HepG2 (cell line): Measurements from ENCODE around the gene SHROOM2. TPM values are rescaled to one million over a fixed set of nuclear protein-coding genes. Genes with fewer than 3 reads are reported as not detected.

Experiments used
- ATAC-seq: fragments of 200-7000 bp; cut with Tn5 transposase; 3 replicates; pipeline ENCODE4 v1.9.1; 2020; ENCODE audit warnings: mild to moderate bottlenecking, moderate library complexity
- BruUV-seq: library from RNA; stranded (reverse); fragments of 400-500 nt; replicated peaks from 2 replicates; lab custom pipeline; 2021; lab: Mats Ljungman, UMichigan
- CTCF ChIA-PET: fragments of 300-600 bp; formaldehyde crosslinking; extraction: SDS; loops from one replicate; lab custom pipeline; 2021; ENCODE audit warnings: low total read pairs, inconsistent platforms, low intra/inter-chr PET ratio; lab: Yijun Ruan, JAX
- POLR2A ChIA-PET: fragments of 350-600 bp; sonication (Branson Sonifier 250); formaldehyde crosslinking; loops from one replicate; lab custom pipeline; 2020; ENCODE audit warnings: antibody characterized with exemption, inconsistent platforms; lab: Yijun Ruan, JAX
- DNase-seq: peaks from one replicate; pipeline ENCODE4 v3.0.0-alpha.2; 2015; ENCODE audit warnings: low spot score
- FAIRE-seq: peaks from 3 replicates; lab custom pipeline; 2011; peaks lifted over from hg19 to GRCh38; lab: Jason Lieb, UNC
- H2AFZ ChIP-seq: one replicate; pipeline ENCODE4 v1.6.1; 2011; ENCODE audit warnings: low read length, inconsistent platforms
- H3K27ac ChIP-seq: fragments of 300-600 bp; 3 replicates; pipeline ENCODE4 v1.8.0; 2011; ENCODE audit warnings: mixed run types, mild to moderate bottlenecking, mixed read lengths, low read length, inconsistent platforms; ENCODE audit not compliant: insufficient read depth; ENCODE audit errors: extremely low read length
- H3K27me3 ChIP-seq, 2 experiments: fragments of 200-600 bp in 1 of 2; 2 replicates in 1 of 2; 3 replicates in 1 of 2; pipeline versions ENCODE4 v1.6.0 to v1.8.0; 2011; ENCODE audit warnings: low read length in 2 of 2, mild to moderate bottlenecking in 2 of 2, moderate library complexity in 2 of 2, inconsistent platforms in 1 of 2; ENCODE audit not compliant: insufficient read depth in 2 of 2, control insufficient read depth in 1 of 2
- H3K36me3 ChIP-seq, 2 experiments: fragments of 200-600 bp in 1 of 2; replicated peaks in 1 of 2; 2 replicates in 1 of 2; 3 replicates in 1 of 2; pipeline versions ENCODE4 v1.5.1 to v1.8.0; 2011; ENCODE audit warnings: low read length in 2 of 2, inconsistent platforms in 1 of 2; ENCODE audit not compliant: insufficient read depth in 2 of 2, control insufficient read depth in 1 of 2
- H3K4me1 ChIP-seq: 2 replicates; pipeline ENCODE4 v1.5.1; 2012; ENCODE audit warnings: low read length, inconsistent platforms; ENCODE audit not compliant: insufficient read depth
- H3K4me2 ChIP-seq: 2 replicates; pipeline ENCODE4 v1.6.0; 2011; ENCODE audit warnings: low read depth, low read length, inconsistent platforms
- H3K4me3 ChIP-seq, 3 experiments: fragments of 200-600 bp in 1 of 3; sonication (generic), shearing (Covaris generic) in 1 of 3; replicated peaks in 1 of 3; 2 replicates each; pipeline ENCODE4 v1.5.1; 2011 to 2016; ENCODE audit warnings: low read length in 3 of 3, inconsistent platforms in 2 of 3, low read depth in 2 of 3, mild to moderate bottlenecking in 2 of 3, control low read depth in 1 of 3, mixed read lengths in 1 of 3; ENCODE audit not compliant: insufficient read depth in 1 of 3
- H3K79me2 ChIP-seq: one replicate; pipeline ENCODE4 v1.6.1; 2011; ENCODE audit warnings: low read length, inconsistent platforms; ENCODE audit not compliant: insufficient read depth
- H3K9ac ChIP-seq: 2 replicates; pipeline ENCODE4 v1.6.0; 2011; ENCODE audit warnings: mild to moderate bottlenecking, low read depth, low read length, inconsistent platforms; ENCODE audit not compliant: insufficient read depth
- H3K9me3 ChIP-seq: 2 replicates; pipeline ENCODE4 v1.5.1; 2012; ENCODE audit warnings: mild to moderate bottlenecking, low read length
- H4K20me1 ChIP-seq: 2 replicates; pipeline ENCODE4 v1.6.0; 2011; ENCODE audit warnings: inconsistent platforms, mild to moderate bottlenecking, low read length, moderate library complexity; ENCODE audit not compliant: insufficient read depth
- GLI4 ChIP-seq: sonication (generic); formaldehyde crosslinking; IDR thresholded peaks from 2 replicates; pipeline ENCODE4 v1.5.1; 2020; ENCODE audit warnings: missing genetic modification reagents, mild to moderate bottlenecking, moderate library complexity, borderline replicate concordance
- GTF3A ChIP-seq: sonication (generic); formaldehyde crosslinking; conservative IDR thresholded peaks from 2 replicates; pipeline ENCODE4 v1.4.0; 2020; ENCODE audit warnings: mild to moderate bottlenecking, missing genetic modification reagents
- KAT2B ChIP-seq: fragments of 150-350 bp; IDR thresholded peaks from 2 replicates; pipeline ENCODE4 v1.6.1; 2014; ENCODE audit warnings: low read depth, low read length, borderline replicate concordance
- MED13 ChIP-seq: sonication (generic); formaldehyde crosslinking; IDR thresholded peaks from 2 replicates; pipeline ENCODE4 v1.5.0; 2020; ENCODE audit warnings: missing genetic modification reagents
- MEF2D ChIP-seq: sonication (generic); formaldehyde crosslinking; IDR thresholded peaks from 2 replicates; pipeline ENCODE4 v1.5.1; 2020; ENCODE audit warnings: mild to moderate bottlenecking, missing genetic modification reagents
- MIER2 ChIP-seq: IDR thresholded peaks from 2 replicates; pipeline ENCODE4 v1.6.1; 2016; ENCODE audit warnings: missing biosample characterization, missing genetic modification reagents
- MIER3 ChIP-seq: IDR thresholded peaks from 2 replicates; pipeline ENCODE4 v1.6.1; 2016; ENCODE audit warnings: missing compliant biosample characterization, borderline replicate concordance
- MTA3 ChIP-seq: sonication (generic); formaldehyde crosslinking; IDR thresholded peaks from 2 replicates; pipeline ENCODE4 v1.4.0; 2020; ENCODE audit warnings: missing genetic modification reagents
- NFAT5 ChIP-seq: sonication (generic); formaldehyde crosslinking; IDR thresholded peaks from 2 replicates; pipeline ENCODE4 v1.4.0; 2020; ENCODE audit warnings: missing genetic modification reagents
- PCBP1 ChIP-seq: fragments of 200-400 bp; formaldehyde crosslinking; IDR thresholded peaks from 2 replicates; pipeline ENCODE4 v1.6.1; 2017; ENCODE audit warnings: mild to moderate bottlenecking, low read depth, low read length, borderline replicate concordance
- SKIL ChIP-seq: sonication (generic); formaldehyde crosslinking; IDR thresholded peaks from 2 replicates; pipeline ENCODE4 v1.8.0; 2022; ENCODE audit warnings: missing genetic modification reagents, mild to moderate bottlenecking, moderate library complexity, borderline replicate concordance
- WIZ ChIP-seq: sonication (generic); formaldehyde crosslinking; IDR thresholded peaks from 2 replicates; pipeline ENCODE4 v1.5.1; 2020; ENCODE audit warnings: mild to moderate bottlenecking, missing genetic modification reagents
- ZFP82 ChIP-seq: sonication (generic); formaldehyde crosslinking; IDR thresholded peaks from 2 replicates; pipeline ENCODE4 v1.5.1; 2020; ENCODE audit warnings: mild to moderate bottlenecking, missing genetic modification reagents, borderline replicate concordance
- ZNF770 ChIP-seq: sonication (generic); formaldehyde crosslinking; IDR thresholded peaks from 2 replicates; pipeline ENCODE4 v1.5.0; 2020; ENCODE audit warnings: mild to moderate bottlenecking, missing genetic modification reagents
- ZNF790 ChIP-seq: sonication (generic); formaldehyde crosslinking; IDR thresholded peaks from 2 replicates; pipeline ENCODE4 v1.8.0; 2022; ENCODE audit warnings: missing genetic modification reagents, mild to moderate bottlenecking, borderline replicate concordance
- WGBS: methylation state at CpG from one replicate; pipeline ENCODE4 v1.1.6; 2017; ENCODE audit warnings: low lambda C conversion rate; 5-methylcytosine and 5-hydroxymethylcytosine counted together
- in situ Hi-C: cut with HindIII; loops from 2 replicates; pipeline ENCODE4 v1.10.0; 2017; ENCODE audit warnings: low pct_unique_long_range_greater_than_20kb; ENCODE audit not compliant: extremely low pct_ligation_motif_present
- intact Hi-C: fragments of 100-400 bp; cut with micrococcal nuclease; formaldehyde crosslinking; loops from one replicate; pipeline ENCODE4 v1.10.0; 2022; ENCODE audit not compliant: unreplicated experiment
- polyA plus RNA-seq, 8 experiments: library from polyadenylated mRNA; depleted of rRNA in 3 of 8; stranded (reverse) in 7 of 8; unstranded in 1 of 8; fragments of >200 nt; fragmentation: Illumina TruSeq in 4 of 8; extraction: Trizol in 4 of 8; gene quantifications; 2 replicates each; pipeline versions ENCODE4 v1.2.1 to v1.2.3, GENCODE V29; 2011 to 2016; ENCODE audit warnings: low read depth in 4 of 8, missing spikeins in 1 of 8, mixed read lengths in 1 of 8; ENCODE audit not compliant: insufficient read depth in 1 of 8
- total RNA-seq, 5 experiments: library from RNA; depleted of rRNA; stranded (reverse); fragments of >200 nt; fragmentation: Illumina TruSeq; extraction: Trizol; gene quantifications; 2 replicates each; pipeline ENCODE4 v1.2.3, GENCODE V29; 2016; ENCODE audit warnings: low read depth in 1 of 5

The SHROOM2 gene
- total and polyA plus RNA-seq, 2 of the 13 experiments (the other 11 are each of a cell fraction or from before 2014, with no cell fraction given) = 0.92 to 1.4 TPM

GRCh38 chrX:9790866-9791265 lies 4.6 kb downstream of the SHROOM2 start:
- intact Hi-C loops (loop anchor here (1.0 kb wide), 1 partner anchor 10 kb away; no protein-coding TSS in a partner anchor), in situ Hi-C loops (no loop called here)
- Histone ChIP-seq H2AFZ (no peak overlapping the region), H3K9ac (no peak overlapping the region), H3K36me3 (no peaks in the 10 kb centered on the region), H3K4me2 (no peak overlapping the region), H3K9me3 (no peaks in the 10 kb centered on the region), H4K20me1 (no peaks in the 10 kb centered on the region), H3K4me1 (peaks cover 22% of the 10 kb centered on the region), H3K4me3 (no peak overlapping the region), H3K79me2 (peaks cover 16% of the 10 kb centered on the region), H3K27me3 (no peaks in the 10 kb centered on the region; a peak in 1 of 5 replicates), H3K27ac (no peak overlapping the region)
- FAIRE-seq = no peak
- no peak for DNase-seq
- no TSS peak for BruUV-seq
- over 99% methylated on average over 6 of the region's 6 CpGs for WGBS
- no peak for ATAC-seq
- CTCF ChIA-PET = interaction anchor here (1.3 kb wide), 1 partner anchor 329 kb away, joined by 4 read pairs; no protein-coding TSS in a partner anchor
- POLR2A ChIA-PET = interaction anchor here (1.3 kb wide), 1 partner anchor 55 kb away, joined by 4 read pairs; no protein-coding TSS in a partner anchor
- no peak for TF ChIP-seq MIER2
- TF ChIP-seq WIZ (CRISPR knock-in tag) = no peak
- TF ChIP-seq ZFP82 (CRISPR knock-in tag) = no peak
- no peak for TF ChIP-seq ZNF770 (CRISPR knock-in tag)
- no peak for TF ChIP-seq ZNF790 (CRISPR knock-in tag)
- no peak for TF ChIP-seq MTA3 (CRISPR knock-in tag)
- TF ChIP-seq MIER3 = no peak
- TF ChIP-seq GLI4 = no peak
- no peak for TF ChIP-seq MEF2D (CRISPR knock-in tag)
- no peak for TF ChIP-seq PCBP1
- no peak for TF ChIP-seq NFAT5 (CRISPR knock-in tag)
- TF ChIP-seq GTF3A (CRISPR knock-in tag) = no peak
- no peak for TF ChIP-seq MED13 (CRISPR knock-in tag)
- no peak for TF ChIP-seq KAT2B
- no peak for TF ChIP-seq SKIL (CRISPR knock-in tag)
